Testis (tissue), 3 donors: ENCODE results near the gene DPP6. TPM values are rescaled to one million over a fixed set of nuclear protein-coding genes. Genes with fewer than 3 reads are reported as not detected.

Experiments used
- DNase-seq: peaks from one replicate; pipeline ENCODE4 v3.0.0-alpha.2; 2019
- H3K27ac ChIP-seq, 2 donors: fragments of 200-600 bp; sonication (generic); one replicate each; pipeline ENCODE4 v1.5.1; 2019
- H3K27me3 ChIP-seq: fragments of 200-600 bp; sonication (generic); one replicate; pipeline ENCODE4 v1.5.1; 2019
- H3K36me3 ChIP-seq: fragments of 200-600 bp; sonication (generic); one replicate; pipeline ENCODE4 v1.5.1; 2017; ENCODE audit warnings: low read depth; ENCODE audit errors: missing control alignments
- H3K4me1 ChIP-seq: fragments of 200-600 bp; sonication (generic); one replicate; pipeline ENCODE4 v1.5.1; 2019
- H3K4me3 ChIP-seq, 2 donors: fragments of 200-600 bp; sonication (generic); one replicate each; pipeline ENCODE4 v1.5.1; 2017 to 2019
- H3K9me3 ChIP-seq: fragments of 200-600 bp; sonication (generic); one replicate; pipeline ENCODE4 v1.5.1; 2017
- CTCF ChIP-seq, 3 experiments: fragments of 450-650 bp in 2 of 3; fragments of 200-600 bp in 1 of 3; sonication (generic) in 1 of 3; IDR thresholded peaks; one replicate each; pipeline ENCODE4 v1.5.1; 2016 to 2019; ENCODE audit warnings: antibody characterized with exemption in 3 of 3, mild to moderate bottlenecking in 2 of 3, moderate library complexity in 1 of 3
- POLR2A ChIP-seq: fragments of 450-650 bp; IDR thresholded peaks from one replicate; pipeline ENCODE4 v1.6.1; 2017; ENCODE audit warnings: antibody characterized with exemption, mild to moderate bottlenecking, moderate library complexity
- WGBS, 2 donors: methylation state at CpG; one replicate each; pipeline ENCODE4 v1.1.5; 2018; 5-methylcytosine and 5-hydroxymethylcytosine counted together
- intact Hi-C: fragments of 100-400 bp; cut with DNase I; formaldehyde crosslinking; loops from one replicate; pipeline ENCODE4 v1.15.1; 2023; ENCODE audit warnings: low total_unique reads
- polyA plus RNA-seq: library from polyadenylated mRNA; stranded (reverse); fragments of 350-450 nt; fragmentation: Illumina TruSeq; extraction: RNeasy Lipid Tissue Mini Kit (QIAGEN cat#74804); gene quantifications from one replicate; pipeline ENCODE4 v1.2.3, GENCODE V29; 2014; ENCODE audit warnings: low read depth, low replicate concordance; ENCODE audit not compliant: insufficient read depth
- total RNA-seq, 2 donors: library from RNA; depleted of rRNA; stranded (reverse); fragments of >200 nt; gene quantifications; one replicate each; pipeline ENCODE4 v1.2.3, GENCODE V29; 2016

DPP6 gene
- total and polyA plus RNA-seq, 3 donors from 2014 or later, result 26.0 to 78.3 (median 52.8) TPM

- H3K27ac ChIP-seq, result no peak overlapping the region
- intact Hi-C loops, result no loop called here
- TF ChIP-seq CTCF (IDR thresholded peaks at IDR 0.05) (no peak), POLR2A (no peak)
- DNase-seq, result no peak
- H3K27me3 ChIP-seq, result no peaks in the 10 kb centered on the region
- H3K4me3 ChIP-seq, result no peak overlapping the region
- WGBS, 2 donors, result 78 to 79% methylated on average over 4 of the region's 4 CpGs
- no peaks in the 10 kb centered on the region for H3K9me3 ChIP-seq
- no peaks in the 10 kb centered on the region for H3K4me1 ChIP-seq
- no peaks in the 10 kb centered on the region for H3K36me3 ChIP-seq
Measured at GRCh38 chr7:154598396-154598795, 546.2 kb downstream of the DPP6 start.

GRCh38 chr7:154598864-154599263 is 546.7 kb downstream of the DPP6 start:
- Histone ChIP-seq H3K27ac (no peak overlapping the region), H3K36me3 (no peaks in the 10 kb centered on the region), H3K4me3 (no peak overlapping the region), H3K4me1 (no peaks in the 10 kb centered on the region), H3K27me3 (no peaks in the 10 kb centered on the region), H3K9me3 (no peaks in the 10 kb centered on the region)
- DNase-seq, result no peak
- 80 to 87% methylated on average over 3 of the region's 3 CpGs for WGBS, 2 donors
- intact Hi-C loops, result no loop called here
- no peak for TF ChIP-seq POLR2A
- no peak for TF ChIP-seq CTCF (IDR thresholded peaks at IDR 0.05)

GRCh38 chr7:154610903-154611302 is 558.7 kb downstream of the DPP6 start:
- DNase-seq, result no peak
- H3K27ac ChIP-seq, result no peak overlapping the region
- no peaks in the 10 kb centered on the region for H3K9me3 ChIP-seq
- H3K4me3 ChIP-seq, result no peak overlapping the region
- WGBS, 2 donors, result 52 to 57% methylated on average over 3 of the region's 3 CpGs
- intact Hi-C loops, result no loop called here
- no peaks in the 10 kb centered on the region for H3K4me1 ChIP-seq
- TF ChIP-seq CTCF (IDR thresholded peaks at IDR 0.05) (no peak), POLR2A (no peak)
- H3K36me3 ChIP-seq, result no peaks in the 10 kb centered on the region
- H3K27me3 ChIP-seq, result no peaks in the 10 kb centered on the region

- 89 to 94% methylated on average over 7 of the region's 7 CpGs for WGBS, 2 donors
- DNase-seq, result no peak
- intact Hi-C loops, result no loop called here
- no peaks in the 10 kb centered on the region for H3K27me3 ChIP-seq
- no peaks in the 10 kb centered on the region for H3K9me3 ChIP-seq
- H3K4me3 ChIP-seq, result no peak overlapping the region
- H3K27ac ChIP-seq, result no peak overlapping the region
- H3K4me1 ChIP-seq, result no peaks in the 10 kb centered on the region
- no peak for TF ChIP-seq CTCF (IDR thresholded peaks at IDR 0.05)
- TF ChIP-seq POLR2A, result no peak
- no peaks in the 10 kb centered on the region for H3K36me3 ChIP-seq
Measured at GRCh38 chr7:154613811-154614210, 561.6 kb downstream of the DPP6 start.

- intact Hi-C loops, result no loop called here
- TF ChIP-seq CTCF (IDR thresholded peaks at IDR 0.05) (no peak), POLR2A (no peak)
- Histone ChIP-seq H3K9me3 (no peaks in the 10 kb centered on the region), H3K27me3 (no peaks in the 10 kb centered on the region), H3K27ac (no peak overlapping the region), H3K4me3 (no peak overlapping the region), H3K4me1 (no peaks in the 10 kb centered on the region), H3K36me3 (no peaks in the 10 kb centered on the region)
- DNase-seq, result no peak
- 82 to 87% methylated on average over 9 of the region's 9 CpGs for WGBS, 2 donors
Measured at GRCh38 chr7:154620141-154620755, 568.0 kb downstream of the DPP6 start.
